Adrenal gland (tissue), 5 donors: ENCODE measurements around the gene KLKB1.

ENCODE experiments used
- POLR2A ChIP-seq, 2 donors: fragments of 450-650 bp; IDR thresholded peaks; one replicate each; pipeline ENCODE4 v1.6.1; 2017; ENCODE audit warnings: antibody characterized with exemption in 2 of 2, mild to moderate bottlenecking in 2 of 2, moderate library complexity in 1 of 2
- TF ChIP-seq, protein P1 (sequence below), 6 experiments: fragments of 450-650 bp in 4 of 6; fragments of 200-600 bp in 2 of 6; sonication (generic) in 1 of 6; IDR thresholded peaks; 1 replicate in 5 of 6; 2 replicates in 1 of 6; pipeline versions ENCODE4 v1.5.1 to v1.8.0; 2016 to 2021; ENCODE audit warnings: antibody characterized with exemption in 6 of 6, mild to moderate bottlenecking in 2 of 6, moderate library complexity in 1 of 6
- donor health status: DM: no; HTN: no; CAD: no.

- TF ChIP-seq, protein P1, sequence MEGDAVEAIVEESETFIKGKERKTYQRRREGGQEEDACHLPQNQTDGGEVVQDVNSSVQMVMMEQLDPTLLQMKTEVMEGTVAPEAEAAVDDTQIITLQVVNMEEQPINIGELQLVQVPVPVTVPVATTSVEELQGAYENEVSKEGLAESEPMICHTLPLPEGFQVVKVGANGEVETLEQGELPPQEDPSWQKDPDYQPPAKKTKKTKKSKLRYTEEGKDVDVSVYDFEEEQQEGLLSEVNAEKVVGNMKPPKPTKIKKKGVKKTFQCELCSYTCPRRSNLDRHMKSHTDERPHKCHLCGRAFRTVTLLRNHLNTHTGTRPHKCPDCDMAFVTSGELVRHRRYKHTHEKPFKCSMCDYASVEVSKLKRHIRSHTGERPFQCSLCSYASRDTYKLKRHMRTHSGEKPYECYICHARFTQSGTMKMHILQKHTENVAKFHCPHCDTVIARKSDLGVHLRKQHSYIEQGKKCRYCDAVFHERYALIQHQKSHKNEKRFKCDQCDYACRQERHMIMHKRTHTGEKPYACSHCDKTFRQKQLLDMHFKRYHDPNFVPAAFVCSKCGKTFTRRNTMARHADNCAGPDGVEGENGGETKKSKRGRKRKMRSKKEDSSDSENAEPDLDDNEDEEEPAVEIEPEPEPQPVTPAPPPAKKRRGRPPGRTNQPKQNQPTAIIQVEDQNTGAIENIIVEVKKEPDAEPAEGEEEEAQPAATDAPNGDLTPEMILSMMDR (IDR thresholded peaks at IDR 0.05): no peak
- TF ChIP-seq POLR2A (IDR thresholded peaks at IDR 0.05): no peak
Observed at GRCh38 chr4:186225848-186226247, 1.5 kb upstream of the KLKB1 start.
